Fibroblast of lung (primary cell): ENCODE data around the gene GDF11. TPM values are rescaled to one million over a fixed set of nuclear protein-coding genes. Genes with fewer than 3 reads are reported as not detected.

ENCODE experiments used
- DNase-seq, 2 donors: peaks; one replicate each; pipeline versions ENCODE4 v3.0.0 to v3.0.0-alpha.2; 2010; ENCODE audit warnings: low read depth in 2 of 2
- H2AFZ ChIP-seq: 2 replicates; pipeline ENCODE4 v1.5.1; 2012; ENCODE audit warnings: low read length, control low read depth, inconsistent platforms
- H3K27ac ChIP-seq: 2 replicates; pipeline ENCODE4 v1.5.1; 2011; ENCODE audit warnings: low read length, control low read depth; ENCODE audit not compliant: insufficient read depth
- H3K27me3 ChIP-seq: 2 replicates; pipeline ENCODE4 v1.5.1; 2011; ENCODE audit warnings: mild to moderate bottlenecking, low read length; ENCODE audit not compliant: control insufficient read depth, insufficient read depth
- H3K36me3 ChIP-seq: 2 replicates; pipeline ENCODE4 v1.5.1; 2011; ENCODE audit warnings: low read length; ENCODE audit not compliant: control insufficient read depth, insufficient read depth
- H3K4me1 ChIP-seq: 2 replicates; pipeline ENCODE4 v1.5.1; 2011; ENCODE audit warnings: low read length; ENCODE audit not compliant: control insufficient read depth, insufficient read depth; ENCODE audit errors: extremely low read depth
- H3K4me2 ChIP-seq: 2 replicates; pipeline ENCODE4 v1.5.1; 2011; ENCODE audit warnings: low read length, control low read depth; ENCODE audit not compliant: insufficient read depth; ENCODE audit errors: extremely low read depth
- H3K4me3 ChIP-seq, 4 experiments: fragments of 200-600 bp in 1 of 4; sonication (generic) in 1 of 4; replicated peaks in 1 of 4; 2 replicates each; pipeline ENCODE4 v1.5.1; 2011 to 2016; ENCODE audit warnings: low read length in 4 of 4, low read depth in 3 of 4, mild to moderate bottlenecking in 3 of 4, control low read depth in 2 of 4, inconsistent platforms in 1 of 4, mixed read lengths in 1 of 4; ENCODE audit not compliant: insufficient read depth in 1 of 4; ENCODE audit errors: control extremely low read depth in 1 of 4
- H3K79me2 ChIP-seq: 2 replicates; pipeline ENCODE4 v1.5.1; 2012; ENCODE audit warnings: mild to moderate bottlenecking, low read length, inconsistent platforms; ENCODE audit not compliant: control insufficient read depth, insufficient read depth
- H3K9ac ChIP-seq: 2 replicates; pipeline ENCODE4 v1.5.1; 2011; ENCODE audit warnings: mild to moderate bottlenecking, low read length, control low read depth; ENCODE audit not compliant: insufficient read depth
- H3K9me3 ChIP-seq: 2 replicates; pipeline ENCODE4 v1.5.1; 2012; ENCODE audit warnings: low read depth, low read length; ENCODE audit not compliant: control insufficient read depth, insufficient read depth
- H4K20me1 ChIP-seq: 2 replicates; pipeline ENCODE4 v1.5.1; 2011; ENCODE audit warnings: low read length; ENCODE audit not compliant: control insufficient read depth, insufficient read depth; ENCODE audit errors: extremely low read depth
- CTCF ChIP-seq, 2 donors: IDR thresholded peaks in 1 of 2; conservative IDR thresholded peaks in 1 of 2; 1 replicate in 1 of 2; 2 replicates in 1 of 2; pipeline ENCODE4 v1.5.1; 2011 to 2012; ENCODE audit warnings: low read length in 2 of 2, control low read depth in 1 of 2, inconsistent platforms in 1 of 2, low read depth in 1 of 2, mild to moderate bottlenecking in 1 of 2
- EZH2 ChIP-seq: IDR thresholded peaks from 2 replicates; pipeline ENCODE4 v1.5.1; 2012; ENCODE audit warnings: low read length, control low read depth, mild to moderate bottlenecking; ENCODE audit errors: missing control alignments
- polyA plus RNA-seq, 2 donors: library from polyadenylated mRNA; depleted of rRNA in 1 of 2; stranded (reverse) in 1 of 2; unstranded in 1 of 2; fragments of >200 nt; gene quantifications; 2 replicates each; pipeline ENCODE4 v1.2.1, GENCODE V29; 2011 to 2012; ENCODE audit warnings: missing spikeins in 1 of 2
- total RNA-seq: library from RNA; depleted of rRNA; stranded (reverse); fragments of >200 nt; gene quantifications from 2 replicates; pipeline ENCODE4 v1.2.1, GENCODE V29; 2014

GDF11 gene
- total and polyA plus RNA-seq, 2 donors (not counting 1 experiment from before 2014, with no cell fraction given) = 4.3 to 9.4 TPM

GRCh38 chr12:55721601-55722213, 21.2 kb upstream of the GDF11 start:
- no peak for DNase-seq
- peaks cover 18% of the 10 kb centered on the region for H3K36me3 ChIP-seq
- H2AFZ ChIP-seq = no peak overlapping the region
- peaks cover 61% of the 10 kb centered on the region for H3K4me1 ChIP-seq
- H3K4me2 ChIP-seq = peak overlapping the region; percentile 17
- no peaks in the 10 kb centered on the region for H4K20me1 ChIP-seq
- peak overlapping the region; percentile 90 for H3K27ac ChIP-seq
- H3K9ac ChIP-seq = no peak overlapping the region
- peak overlapping the region in 2 of 4 experiments; percentile 2 to 43 for H3K4me3 ChIP-seq
- no peaks in the 10 kb centered on the region for H3K9me3 ChIP-seq
- no peak for TF ChIP-seq EZH2
- TF ChIP-seq CTCF (conservative IDR thresholded peaks at IDR 0.05 in 1 of 2, IDR thresholded peaks at IDR 0.05 in 1 of 2; ENCODE audit: low read depth in 1 of 2, low read length in 2 of 2) = no peak
- H3K27me3 ChIP-seq = no peaks in the 10 kb centered on the region
- H3K79me2 ChIP-seq = peaks cover 32% of the 10 kb centered on the region

- Histone ChIP-seq H3K79me2 (peaks cover 44% of the 10 kb centered on the region), H3K27me3 (no peaks in the 10 kb centered on the region), H3K9ac (no peak overlapping the region), H2AFZ (no peak overlapping the region), H3K4me3 (no peak overlapping the region), H3K4me2 (no peak overlapping the region), H3K9me3 (no peaks in the 10 kb centered on the region), H3K36me3 (peaks cover 19% of the 10 kb centered on the region), H3K27ac (peak overlapping the region; percentile 0), H4K20me1 (no peaks in the 10 kb centered on the region), H3K4me1 (peaks cover 54% of the 10 kb centered on the region)
- no peak for DNase-seq
- no peak for TF ChIP-seq EZH2
- TF ChIP-seq CTCF (conservative IDR thresholded peaks at IDR 0.05 in 1 of 2, IDR thresholded peaks at IDR 0.05 in 1 of 2; ENCODE audit: low read depth in 1 of 2, low read length in 2 of 2) = no peak
Observed at GRCh38 chr12:55722948-55723347, 20.0 kb upstream of the GDF11 start.

- H3K4me1 ChIP-seq = peaks cover 47% of the 10 kb centered on the region
- DNase-seq = no peak
- no peak for TF ChIP-seq EZH2
- TF ChIP-seq CTCF (conservative IDR thresholded peaks at IDR 0.05 in 1 of 2, IDR thresholded peaks at IDR 0.05 in 1 of 2; ENCODE audit: low read depth in 1 of 2, low read length in 2 of 2) = no peak
- no peaks in the 10 kb centered on the region for H3K9me3 ChIP-seq
- H3K9ac ChIP-seq = no peak overlapping the region
- no peaks in the 10 kb centered on the region for H4K20me1 ChIP-seq
- peak overlapping the region in 1 of 4 experiments; percentile 80 for H3K4me3 ChIP-seq
- peaks cover 19% of the 10 kb centered on the region for H3K36me3 ChIP-seq
- H2AFZ ChIP-seq = no peak overlapping the region
- H3K4me2 ChIP-seq = peak overlapping the region; percentile 17
- H3K27me3 ChIP-seq = no peaks in the 10 kb centered on the region
- peak overlapping the region; percentile 31 for H3K27ac ChIP-seq
- peaks cover 48% of the 10 kb centered on the region for H3K79me2 ChIP-seq
Observed at GRCh38 chr12:55723516-55724225, 19.3 kb upstream of the GDF11 start.
